IMR-90 (cell line): ENCODE data around the gene AANAT. TPM values are rescaled to one million over a fixed set of nuclear protein-coding genes. Genes with fewer than 3 reads are reported as not detected.
A peak's percentile ranks its signal among the peaks of the same experiment; 100 is the strongest.

Experiments
- ATAC-seq: fragments of 200-7000 bp; cut with Tn5 transposase; 2 replicates; pipeline ENCODE4 v1.9.1; 2020; ENCODE audit warnings: low read depth, mild to moderate bottlenecking, moderate library complexity
- BruUV-seq: library from RNA; stranded (reverse); fragments of 400-500 nt; replicated peaks from 2 replicates; lab custom pipeline; 2021; lab: Mats Ljungman, UMichigan
- CTCF ChIA-PET: fragments of 300-600 bp; formaldehyde crosslinking; extraction: SDS; loops from one replicate; lab custom pipeline; 2021; ENCODE audit warnings: antibody characterized with exemption; lab: Yijun Ruan, JAX
- POLR2A ChIA-PET: fragments of 300-600 bp; sonication (Branson Sonifier 250); formaldehyde crosslinking; loops from one replicate; lab custom pipeline; 2022; ENCODE audit warnings: antibody characterized with exemption; ENCODE audit not compliant: unreplicated experiment; lab: Charles Lee
- DNase-seq: peaks from one replicate; pipeline ENCODE4 v3.0.0; 2013
- H2AFZ ChIP-seq: replicated peaks from 2 replicates; pipeline ENCODE3; 2013; ENCODE audit warnings: low read length, mild to moderate bottlenecking; ENCODE audit not compliant: poor library complexity
- H2AK5ac ChIP-seq: 2 replicates; pipeline ENCODE4 v1.6.1; 2013; ENCODE audit warnings: low read depth, low read length, inconsistent platforms
- H2AK9ac ChIP-seq: replicated peaks from 2 replicates; pipeline ENCODE3; 2013; ENCODE audit warnings: mild to moderate bottlenecking, low read depth, low read length, moderate library complexity; ENCODE audit not compliant: poor library complexity
- H2BK120ac ChIP-seq: 2 replicates; pipeline ENCODE4 v1.6.1; 2013; ENCODE audit warnings: low read depth, low read length, inconsistent platforms
- H2BK15ac ChIP-seq: 3 replicates; pipeline ENCODE4 v1.6.1; 2013; ENCODE audit warnings: low read depth, low read length, inconsistent platforms
- H2BK20ac ChIP-seq: 2 replicates; pipeline ENCODE4 v1.6.1; 2013; ENCODE audit warnings: low read depth, mild to moderate bottlenecking, inconsistent platforms, low read length, moderate library complexity
- H2BK5ac ChIP-seq: 2 replicates; pipeline ENCODE4 v1.6.1; 2013; ENCODE audit warnings: mild to moderate bottlenecking, low read depth, low read length, inconsistent platforms; ENCODE audit not compliant: poor library complexity, severe bottlenecking
- H3K14ac ChIP-seq: replicated peaks from 2 replicates; pipeline ENCODE4 v1.6.1; 2013; ENCODE audit warnings: low read depth, low read length, inconsistent platforms
- H3K18ac ChIP-seq: 2 replicates; pipeline ENCODE4 v1.6.1; 2013; ENCODE audit warnings: low read depth, low read length, control low read depth
- H3K23ac ChIP-seq: 2 replicates; pipeline ENCODE4 v1.6.1; 2013; ENCODE audit warnings: low read depth, low read length, inconsistent platforms
- H3K27ac ChIP-seq: 2 replicates; pipeline ENCODE4 v1.5.1; 2013; ENCODE audit warnings: mild to moderate bottlenecking, control low read depth, low read length; ENCODE audit not compliant: insufficient read depth
- H3K27me3 ChIP-seq: 2 replicates; pipeline ENCODE4 v1.6.1; 2013; ENCODE audit warnings: low read length; ENCODE audit not compliant: control insufficient read depth, insufficient read depth
- H3K36me3 ChIP-seq: 2 replicates; pipeline ENCODE4 v1.6.1; 2013; ENCODE audit warnings: low read length, mixed read lengths; ENCODE audit not compliant: control insufficient read depth, insufficient read depth
- H3K4ac ChIP-seq: 2 replicates; pipeline ENCODE4 v1.6.1; 2013; ENCODE audit warnings: low read depth, low read length, inconsistent platforms
- H3K4me1 ChIP-seq: 2 replicates; pipeline ENCODE4 v1.6.1; 2013; ENCODE audit warnings: low read length, mixed read lengths; ENCODE audit not compliant: control insufficient read depth, insufficient read depth
- H3K4me2 ChIP-seq: 2 replicates; pipeline ENCODE4 v1.6.1; 2013; ENCODE audit warnings: low read depth, mild to moderate bottlenecking, control low read depth, low read length, moderate library complexity
- H3K4me3 ChIP-seq: 2 replicates; pipeline ENCODE4 v1.5.1; 2013; ENCODE audit warnings: low read depth, mild to moderate bottlenecking, control low read depth, low read length, moderate library complexity; ENCODE audit not compliant: insufficient read depth
- H3K56ac ChIP-seq: 2 replicates; pipeline ENCODE4 v1.6.1; 2013; ENCODE audit warnings: low read length, inconsistent platforms; ENCODE audit not compliant: insufficient read depth; ENCODE audit errors: extremely low read depth
- H3K79me1 ChIP-seq, 2 experiments: 2 replicates each; pipeline ENCODE4 v1.6.1; 2013; ENCODE audit warnings: low read length in 2 of 2, inconsistent platforms in 1 of 2, low read depth in 1 of 2
- H3K9ac ChIP-seq: 2 replicates; pipeline ENCODE4 v1.6.1; 2013; ENCODE audit warnings: low read depth, low read length, control low read depth
- H3K9me1 ChIP-seq: 2 replicates; pipeline ENCODE4 v1.6.1; 2013; ENCODE audit warnings: low read length, inconsistent platforms; ENCODE audit not compliant: insufficient read depth
- H3K9me3 ChIP-seq: 2 replicates; pipeline ENCODE4 v1.6.1; 2013; ENCODE audit warnings: low read length; ENCODE audit not compliant: control insufficient read depth, insufficient read depth
- H4K20me1 ChIP-seq: 2 replicates; pipeline ENCODE4 v1.6.1; 2013; ENCODE audit warnings: low read length, inconsistent platforms; ENCODE audit not compliant: insufficient read depth
- H4K5ac ChIP-seq: 2 replicates; pipeline ENCODE4 v1.6.1; 2013; ENCODE audit warnings: mild to moderate bottlenecking, low read depth, low read length, control low read depth
- H4K8ac ChIP-seq, 2 experiments: 2 replicates each; pipeline ENCODE4 v1.6.1; 2013; ENCODE audit warnings: low read depth in 2 of 2, low read length in 2 of 2, control low read depth in 1 of 2, inconsistent platforms in 1 of 2
- H4K91ac ChIP-seq: 2 replicates; pipeline ENCODE4 v1.6.1; 2013; ENCODE audit warnings: low read depth, low read length, inconsistent platforms; ENCODE audit not compliant: insufficient read depth
- BHLHE40 ChIP-seq: fragments of 150-350 bp; IDR thresholded peaks from 2 replicates; pipeline ENCODE4 v1.6.1; 2016; ENCODE audit warnings: mild to moderate bottlenecking, low read depth, low read length
- CEBPB ChIP-seq: IDR thresholded peaks from 2 replicates; pipeline ENCODE4 v1.6.1; 2012; ENCODE audit warnings: low read depth, low read length, improper control_type of control experiment
- CHD1 ChIP-seq: IDR thresholded peaks from 2 replicates; pipeline ENCODE4 v1.6.1; 2012; ENCODE audit warnings: low read depth, low read length, improper control_type of control experiment
- ELK1 ChIP-seq: fragments of 150-350 bp; IDR thresholded peaks from 2 replicates; pipeline ENCODE4 v1.6.1; 2016; ENCODE audit warnings: low read depth, mild to moderate bottlenecking, low read length, moderate library complexity, borderline replicate concordance
- FOS ChIP-seq: fragments of 150-350 bp; IDR thresholded peaks from 2 replicates; pipeline ENCODE4 v1.6.1; 2016; ENCODE audit warnings: low read depth, low read length
- MAFK ChIP-seq: IDR thresholded peaks from 2 replicates; pipeline ENCODE4 v1.6.1; 2012; ENCODE audit warnings: low read depth, low read length, improper control_type of control experiment
- MAZ ChIP-seq: IDR thresholded peaks from 2 replicates; pipeline ENCODE4 v1.6.1; 2012; ENCODE audit warnings: low read depth, mild to moderate bottlenecking, low read length, improper control_type of control experiment, moderate library complexity, borderline replicate concordance
- MXI1 ChIP-seq: IDR thresholded peaks from 2 replicates; pipeline ENCODE4 v1.6.1; 2012; ENCODE audit warnings: low read depth, mild to moderate bottlenecking, low read length, moderate library complexity, borderline replicate concordance
- NFE2L2 ChIP-seq: fragments of 150-350 bp; IDR thresholded peaks from 2 replicates; pipeline ENCODE4 v1.6.1; 2016; ENCODE audit warnings: low read depth, mild to moderate bottlenecking, low read length
- POLR2A ChIP-seq: IDR thresholded peaks from 2 replicates; pipeline ENCODE4 v1.6.1; 2012; ENCODE audit warnings: mild to moderate bottlenecking, low read depth, low read length
- RAD21 ChIP-seq: IDR thresholded peaks from 2 replicates; pipeline ENCODE4 v1.6.1; 2012; ENCODE audit warnings: low read length, improper control_type of control experiment
- RCOR1 ChIP-seq: IDR thresholded peaks from 2 replicates; pipeline ENCODE4 v1.6.1; 2012; ENCODE audit warnings: mild to moderate bottlenecking, low read length, improper control_type of control experiment; ENCODE audit not compliant: insufficient replicate concordance
- RFX5 ChIP-seq: IDR thresholded peaks from 2 replicates; pipeline ENCODE4 v1.8.0; 2012; ENCODE audit warnings: low read depth, mild to moderate bottlenecking, low read length, moderate library complexity
- SMC3 ChIP-seq: fragments of 150-350 bp; IDR thresholded peaks from 2 replicates; pipeline ENCODE4 v1.6.1; 2016; ENCODE audit warnings: low read depth, mild to moderate bottlenecking, antibody characterized with exemption, low read length, moderate library complexity
- USF2 ChIP-seq: fragments of 150-350 bp; IDR thresholded peaks from 2 replicates; pipeline ENCODE4 v1.6.1; 2017; ENCODE audit warnings: mild to moderate bottlenecking, antibody characterized with exemption, low read length, low read depth
- WGBS, 2 experiments: methylation state at CpG; one replicate each; pipeline versions ENCODE4 v1.1.5 to v1.1.7; 2013; ENCODE audit warnings: missing lambda C conversion rate in 2 of 2; ENCODE audit not compliant: insufficient read length in 1 of 2; ENCODE audit errors: extremely low coverage in 2 of 2; 5-methylcytosine and 5-hydroxymethylcytosine counted together
- dilution Hi-C: fragments of 300-500 bp; cut with HindIII; formaldehyde crosslinking; loops from one replicate; pipeline ENCODE4 v1.14.3; 2018; ENCODE audit warnings: low sequenced_read_pairs; ENCODE audit not compliant: unreplicated experiment
- in situ Hi-C: fragments of 300-500 bp; cut with MboI; formaldehyde crosslinking; loops from 3 replicates; pipeline ENCODE4 v1.14.3; 2019; ENCODE audit warnings: low sequenced_read_pairs, inconsistent platforms, mixed read lengths
- intact Hi-C: fragments of 100-400 bp; cut with micrococcal nuclease; formaldehyde crosslinking; loops from 2 replicates; pipeline ENCODE4 v1.10.0; 2022
- polyA plus RNA-seq, 3 experiments: library from polyadenylated mRNA; depleted of rRNA; stranded (reverse); fragments of >200 nt; gene quantifications; 2 replicates each; pipeline ENCODE4 v1.2.3, GENCODE V29; 2012; ENCODE audit warnings: low replicate concordance in 1 of 3
- total RNA-seq: library from RNA; depleted of rRNA; stranded (reverse); fragments of >200 nt; gene quantifications from 2 replicates; pipeline ENCODE4 v1.2.3, GENCODE V29; 2012

Gene AANAT
- total and polyA plus RNA-seq, 2 of the 4 experiments (the other 2 are of a cell fraction): 0.21 TPM; not detected in 1

GRCh38 chr17:76452127-76452659 is 15.2 kb upstream of the AANAT start:
- Histone ChIP-seq H4K20me1 (peaks cover 54% of the 10 kb centered on the region), H3K9ac (peak overlapping the region; percentile 65)

More at GRCh38 chr17:76452127-76452659, 15.2 kb upstream of the AANAT start:
- no TSS peak for BruUV-seq
- no peak overlapping the region for H3K18ac ChIP-seq
- peak overlapping the region; percentile 95 for H2AK9ac ChIP-seq
- H2BK20ac ChIP-seq: no peak overlapping the region
- H3K56ac ChIP-seq: no peak overlapping the region
- ChIA-PET POLR2A (no interaction called here), CTCF (interaction anchor here (0.6 to 2.4 kb wide), 3 partner anchors 17 to 94 kb away, joined by 3 to 7 read pairs (median 3); no protein-coding TSS in a partner anchor)
- peaks cover 22% of the 10 kb centered on the region for H3K9me1 ChIP-seq
- dilution Hi-C loops: no loop called here
- no peaks in the 10 kb centered on the region for H3K36me3 ChIP-seq
- H3K4me3 ChIP-seq: peak overlapping the region; percentile 87
- no peak overlapping the region for H2BK5ac ChIP-seq
- H2AK5ac ChIP-seq: 0 out of 2 replicates have a peak overlapping the region, but pooled peaks have one; percentile 7
- H3K4ac ChIP-seq: no peak overlapping the region
- H4K8ac ChIP-seq: no peak overlapping the region; a peak in 2 of 4 replicates
- intact Hi-C loops: loop anchor here (10.0 kb wide), 1 partner anchor 137 kb away; no protein-coding TSS in a partner anchor
- H3K79me1 ChIP-seq: peaks cover 23 to 52% of the 10 kb centered on the region in 2 experiments; a peak in 3 of 4 replicates
- peak overlapping the region; percentile 97 for H2AFZ ChIP-seq
- TF ChIP-seq FOS (no peak), SMC3 (no peak), CHD1 (no peak), RFX5 (no peak), MXI1 (no peak), ELK1 (no peak), NFE2L2 (no peak), BHLHE40 (no peak), POLR2A (no peak), MAZ (no peak), USF2 (no peak), MAFK (no peak), RCOR1 (no peak), RAD21 (no peak), CEBPB (no peak)
- H4K91ac ChIP-seq: no peak overlapping the region
- H3K4me2 ChIP-seq: peak overlapping the region; percentile 98
- ATAC-seq (peak; percentile 44), DNase-seq (no peak)
- H3K4me1 ChIP-seq: peaks cover 15% of the 10 kb centered on the region
- H3K23ac ChIP-seq: peak overlapping the region; percentile 87
- peak overlapping the region; percentile 72; the same call in 1 of the 2 replicates for H3K14ac ChIP-seq
- WGBS, 2 experiments: 2% methylated on average over 23 of the region's 29 CpGs; no CpG with 5 or more reads in 1 of the 2 experiments
- 0 out of 2 replicates have a peak overlapping the region, but pooled peaks have one; percentile 41 for H4K5ac ChIP-seq
- no peak overlapping the region for H2BK120ac ChIP-seq
- in situ Hi-C loops: no loop called here
- H3K27ac ChIP-seq: peak overlapping the region; percentile 60
- no peaks in the 10 kb centered on the region for H3K9me3 ChIP-seq
- no peak overlapping the region for H2BK15ac ChIP-seq
- H3K27me3 ChIP-seq: no peaks in the 10 kb centered on the region
